Thyroid gland (tissue), 4 donors: ENCODE results near the gene YTHDF2. TPM values are rescaled to one million over a fixed set of nuclear protein-coding genes. Genes with fewer than 3 reads are reported as not detected.

Source experiments
- DNase-seq, 2 donors: peaks; one replicate each; pipeline ENCODE4 v3.0.0-alpha.2; 2019
- H3K27ac ChIP-seq, 3 donors: fragments of 200-600 bp; sonication (generic); 1 replicate in 2 of 3; 2 replicates in 1 of 3; pipeline ENCODE4 v1.5.1; 2016 to 2019; ENCODE audit warnings: mild to moderate bottlenecking in 1 of 3, moderate library complexity in 1 of 3
- H3K27me3 ChIP-seq: fragments of 200-600 bp; sonication (generic); one replicate; pipeline ENCODE4 v1.5.1; 2019
- H3K36me3 ChIP-seq, 2 donors: fragments of 200-600 bp; sonication (generic); one replicate each; pipeline ENCODE4 v1.5.1; 2016 to 2019
- H3K4me1 ChIP-seq, 2 donors: fragments of 200-600 bp; sonication (generic); one replicate each; pipeline ENCODE4 v1.5.1; 2017 to 2019
- H3K4me3 ChIP-seq, 3 donors: fragments of 200-600 bp; sonication (generic); replicated peaks in 1 of 3; 1 replicate in 2 of 3; 2 replicates in 1 of 3; pipeline ENCODE4 v1.5.1; 2016; ENCODE audit warnings: mild to moderate bottlenecking in 1 of 3
- H3K9me3 ChIP-seq: fragments of 200-600 bp; sonication (generic); one replicate; pipeline ENCODE4 v1.5.1; 2017
- POLR2A ChIP-seq, 2 donors: fragments of 450-650 bp; IDR thresholded peaks; one replicate each; pipeline ENCODE4 v1.6.1; 2017; ENCODE audit warnings: antibody characterized with exemption in 2 of 2, mild to moderate bottlenecking in 2 of 2, moderate library complexity in 1 of 2
- WGBS, 2 donors: methylation state at CpG; one replicate each; pipeline ENCODE4 v1.1.5; 2017; 5-methylcytosine and 5-hydroxymethylcytosine counted together
- intact Hi-C: fragments of 100-400 bp; cut with DNase I; formaldehyde crosslinking; loops from one replicate; pipeline ENCODE4 v1.15.1; 2023
- small RNA-seq: library from RNA; depleted of rRNA; stranded (forward); fragments of <200 nt; gene quantifications from one replicate; pipeline ENCODE3, GENCODE V24; 2016
- total RNA-seq, 4 donors: library from RNA; depleted of rRNA; stranded (reverse); fragments of >200 nt; gene quantifications; one replicate each; pipeline ENCODE4 v1.2.3, GENCODE V29; 2016
- TF ChIP-seq, protein P1 (sequence below), 6 experiments: fragments of 200-600 bp in 3 of 6; fragments of 450-650 bp in 3 of 6; sonication (generic) in 3 of 6; IDR thresholded peaks; one replicate each; pipeline ENCODE4 v1.5.1; 2016 to 2019; ENCODE audit warnings: antibody characterized with exemption in 6 of 6, mild to moderate bottlenecking in 2 of 6, inconsistent platforms in 1 of 6, moderate library complexity in 1 of 6

YTHDF2 gene
- total RNA-seq, 4 donors from 2014 or later: 53.1 to 74.4 (median 62.2) TPM

DNA sequence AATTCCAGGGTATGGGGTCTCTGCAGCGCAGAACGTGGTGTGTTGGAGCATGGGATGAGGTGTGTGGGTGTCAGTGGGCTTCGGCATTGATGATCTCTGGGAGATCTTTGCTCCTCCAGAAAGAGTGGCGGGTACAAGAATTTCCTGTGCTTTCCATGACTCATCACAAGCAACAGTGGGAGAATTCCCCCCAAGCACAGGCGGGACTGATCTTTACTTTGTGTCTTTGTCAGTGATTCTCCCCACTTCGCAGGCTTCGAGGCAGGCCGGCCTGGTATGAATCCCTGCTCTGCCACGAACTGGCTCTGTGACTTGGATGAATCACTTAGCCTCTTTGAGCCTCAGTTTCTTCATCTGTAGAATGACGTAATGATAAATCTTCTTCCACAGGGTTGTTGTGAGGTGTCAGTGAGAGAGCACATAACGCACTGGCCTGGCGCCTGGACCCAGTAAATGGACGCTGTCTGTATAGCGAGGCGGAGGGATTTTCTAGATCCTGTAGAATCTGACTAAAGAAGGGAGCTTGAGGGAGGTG lies 77.3 kb downstream of the YTHDF2 start:
- intact Hi-C loops: no loop called here
- DNase-seq: no peak
- H3K9me3 ChIP-seq: no peaks in the 10 kb centered on the region
- TF ChIP-seq POLR2A (IDR thresholded peaks at IDR 0.05): no peak
- TF ChIP-seq, protein P1, sequence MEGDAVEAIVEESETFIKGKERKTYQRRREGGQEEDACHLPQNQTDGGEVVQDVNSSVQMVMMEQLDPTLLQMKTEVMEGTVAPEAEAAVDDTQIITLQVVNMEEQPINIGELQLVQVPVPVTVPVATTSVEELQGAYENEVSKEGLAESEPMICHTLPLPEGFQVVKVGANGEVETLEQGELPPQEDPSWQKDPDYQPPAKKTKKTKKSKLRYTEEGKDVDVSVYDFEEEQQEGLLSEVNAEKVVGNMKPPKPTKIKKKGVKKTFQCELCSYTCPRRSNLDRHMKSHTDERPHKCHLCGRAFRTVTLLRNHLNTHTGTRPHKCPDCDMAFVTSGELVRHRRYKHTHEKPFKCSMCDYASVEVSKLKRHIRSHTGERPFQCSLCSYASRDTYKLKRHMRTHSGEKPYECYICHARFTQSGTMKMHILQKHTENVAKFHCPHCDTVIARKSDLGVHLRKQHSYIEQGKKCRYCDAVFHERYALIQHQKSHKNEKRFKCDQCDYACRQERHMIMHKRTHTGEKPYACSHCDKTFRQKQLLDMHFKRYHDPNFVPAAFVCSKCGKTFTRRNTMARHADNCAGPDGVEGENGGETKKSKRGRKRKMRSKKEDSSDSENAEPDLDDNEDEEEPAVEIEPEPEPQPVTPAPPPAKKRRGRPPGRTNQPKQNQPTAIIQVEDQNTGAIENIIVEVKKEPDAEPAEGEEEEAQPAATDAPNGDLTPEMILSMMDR (IDR thresholded peaks at IDR 0.05): no peak
- H3K4me3 ChIP-seq: no peak overlapping the region
- H3K4me1 ChIP-seq: no peaks in the 10 kb centered on the region
- H3K27me3 ChIP-seq: no peaks in the 10 kb centered on the region
- WGBS, 2 donors: 84 to 88% methylated on average over 15 of the region's 15 CpGs
- H3K27ac ChIP-seq: no peak overlapping the region
- no peaks in the 10 kb centered on the region for H3K36me3 ChIP-seq

DNA sequence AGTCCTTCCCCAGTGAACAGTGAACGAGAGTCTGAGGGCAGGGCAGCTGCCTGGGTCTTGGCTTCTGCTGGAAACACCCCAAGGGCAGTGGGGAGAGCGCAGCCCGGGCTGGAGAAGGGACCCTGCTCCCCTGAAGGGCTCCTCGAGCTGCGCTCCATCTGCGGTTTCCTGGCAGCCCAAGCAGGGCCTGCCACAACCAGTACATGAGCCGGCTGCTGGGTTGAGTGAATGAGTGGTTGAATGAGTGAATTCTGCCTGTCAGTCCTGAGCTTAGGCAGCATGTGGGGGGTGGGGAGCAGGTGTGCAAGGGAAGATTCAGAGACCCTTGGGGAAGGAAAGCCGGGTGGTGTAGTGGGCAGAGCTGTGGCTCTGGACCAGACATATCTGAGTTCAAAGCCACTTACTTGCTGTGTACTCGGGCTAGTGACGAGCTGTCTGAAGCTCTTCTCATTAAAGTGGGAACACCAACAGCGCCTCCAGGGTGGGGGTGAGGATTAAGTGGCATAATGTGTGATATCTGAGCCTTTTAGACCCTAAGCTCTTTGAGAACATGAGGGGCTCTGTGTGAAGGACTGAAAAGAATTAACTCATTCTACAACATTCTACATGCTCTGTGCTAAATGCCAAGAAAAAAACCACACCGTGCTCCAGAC lies 78.9 kb downstream of the YTHDF2 start:
- intact Hi-C loops: no loop called here
- H3K36me3 ChIP-seq: no peaks in the 10 kb centered on the region
- WGBS, 2 donors: 33 to 40% methylated on average over 11 of the region's 12 CpGs
- no peak overlapping the region for H3K27ac ChIP-seq
- no peak for DNase-seq
- no peak overlapping the region for H3K4me3 ChIP-seq
- H3K9me3 ChIP-seq: no peaks in the 10 kb centered on the region
- no peaks in the 10 kb centered on the region for H3K4me1 ChIP-seq
- TF ChIP-seq POLR2A (IDR thresholded peaks at IDR 0.05): no peak
- TF ChIP-seq, protein P1 (IDR thresholded peaks at IDR 0.05): no peak
- H3K27me3 ChIP-seq: no peaks in the 10 kb centered on the region

DNA sequence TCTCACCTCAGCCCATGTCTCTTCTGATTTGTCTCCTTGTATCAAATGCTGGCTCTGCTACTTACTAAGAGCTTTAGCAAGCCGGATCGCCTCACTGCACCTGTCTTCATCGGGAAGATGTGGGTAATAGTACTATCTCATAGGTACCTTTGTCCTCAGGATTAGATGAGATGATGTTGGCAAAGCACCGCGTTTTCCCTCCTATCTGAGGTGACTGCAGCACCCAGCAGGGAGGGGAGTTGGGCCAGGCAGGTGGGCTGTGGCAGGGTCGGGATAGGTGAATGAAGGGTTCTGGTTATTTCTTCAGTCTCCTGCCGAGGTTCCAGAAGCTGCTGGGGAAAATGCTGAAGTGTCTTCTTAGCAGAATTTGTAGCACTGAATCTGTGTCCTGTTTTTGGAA lies 80.4 kb downstream of the YTHDF2 start:
- no peak for DNase-seq
- intact Hi-C loops: no loop called here
- Histone ChIP-seq H3K27me3 (no peaks in the 10 kb centered on the region), H3K4me1 (no peaks in the 10 kb centered on the region), H3K4me3 (no peak overlapping the region), H3K36me3 (no peaks in the 10 kb centered on the region), H3K9me3 (no peaks in the 10 kb centered on the region), H3K27ac (no peak overlapping the region)
- WGBS, 2 donors: 66 to 83% methylated on average over 6 to 7 of the region's 7 CpGs
- TF ChIP-seq, protein P1 (IDR thresholded peaks at IDR 0.05): no peak
- no peak for TF ChIP-seq POLR2A (IDR thresholded peaks at IDR 0.05)

DNA sequence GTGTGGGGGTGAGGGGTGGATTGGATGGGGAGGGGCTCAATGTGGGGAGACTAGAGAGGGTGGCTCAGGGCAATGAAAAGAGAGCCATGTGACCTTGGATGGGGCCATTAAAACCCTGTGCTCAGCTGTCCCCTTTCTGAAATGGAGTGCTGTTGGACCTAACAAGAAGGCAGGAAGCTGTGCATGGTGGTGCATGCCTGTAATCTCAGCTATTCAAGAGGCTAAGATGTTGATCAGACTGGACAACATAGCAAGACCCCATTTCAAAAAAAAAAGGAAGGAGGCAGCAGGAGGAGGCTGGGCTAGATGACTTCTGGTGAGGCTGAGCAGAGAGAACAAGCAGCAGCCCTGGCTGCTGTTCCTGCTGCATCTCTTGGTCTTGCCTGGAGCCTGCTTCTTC lies 82.3 kb downstream of the YTHDF2 start:
- intact Hi-C loops: no loop called here
- no peak overlapping the region for H3K27ac ChIP-seq
- DNase-seq: no peak
- no peak overlapping the region for H3K4me3 ChIP-seq
- H3K4me1 ChIP-seq: no peaks in the 10 kb centered on the region
- H3K9me3 ChIP-seq: no peaks in the 10 kb centered on the region
- TF ChIP-seq, protein P1 (IDR thresholded peaks at IDR 0.05): no peak
- no peak for TF ChIP-seq POLR2A (IDR thresholded peaks at IDR 0.05)
- H3K27me3 ChIP-seq: no peaks in the 10 kb centered on the region
- no peaks in the 10 kb centered on the region for H3K36me3 ChIP-seq

Small RNA genes within 50 kb of the gene (small RNA-seq; reads per million reads assigned to genes)
- not detected for gene RF00422

Other genes with a start within 250 kb of the YTHDF2 start
- gene RCC1, start 230.9 kb upstream of the YTHDF2 start, total RNA-seq: 10 to 100 TPM in 3 of 4 donors, 1 to 10 TPM in 1; 9.4 to 22.8 (median 14.0) TPM
- 10 to 100 TPM; 14.8 to 26.6 (median 20.6) TPM for gene TRNAU1AP, start 183.9 kb upstream of the YTHDF2 start, total RNA-seq
- gene RAB42, start 144.7 kb upstream of the YTHDF2 start, total RNA-seq: 1 to 10 TPM; 1.3 to 3.5 (median 1.8) TPM
- gene TAF12, start 93.9 kb upstream of the YTHDF2 start, total RNA-seq: 10 to 100 TPM; 15.4 to 25.4 (median 18.4) TPM
- not detected for gene RNU11, start 88.3 kb upstream of the YTHDF2 start, total RNA-seq
- gene GMEB1, start 68.2 kb upstream of the YTHDF2 start, total RNA-seq: 10 to 100 TPM in 2 of 4 donors, 1 to 10 TPM in 2; 5.5 to 13.5 (median 11.6) TPM
- under 1 TPM in 1 of 4 donors, not detected in 3; 0.24 TPM for gene OPRD1, start 75.2 kb downstream of the YTHDF2 start, total RNA-seq
- 100 to 1,000 TPM in 1 of 4 donors, 10 to 100 TPM in 3; 59.7 to 102 (median 80.2) TPM for gene EPB41, start 177.6 kb downstream of the YTHDF2 start, total RNA-seq